Body of pancreas (tissue), 4 donors: ENCODE data around the gene SPTB.

Experiments
- CTCF ChIP-seq, 7 experiments: fragments of 450-650 bp in 4 of 7; fragments of 200-600 bp in 3 of 7; sonication (generic) in 3 of 7; IDR thresholded peaks; one replicate each; pipeline ENCODE4 v1.5.1; 2016 to 2019; ENCODE audit warnings: antibody characterized with exemption in 7 of 7
- POLR2A ChIP-seq, 3 donors: fragments of 450-650 bp; IDR thresholded peaks; one replicate each; pipeline ENCODE4 v1.6.1; 2016; ENCODE audit warnings: antibody characterized with exemption in 3 of 3, mild to moderate bottlenecking in 2 of 3

DNA sequence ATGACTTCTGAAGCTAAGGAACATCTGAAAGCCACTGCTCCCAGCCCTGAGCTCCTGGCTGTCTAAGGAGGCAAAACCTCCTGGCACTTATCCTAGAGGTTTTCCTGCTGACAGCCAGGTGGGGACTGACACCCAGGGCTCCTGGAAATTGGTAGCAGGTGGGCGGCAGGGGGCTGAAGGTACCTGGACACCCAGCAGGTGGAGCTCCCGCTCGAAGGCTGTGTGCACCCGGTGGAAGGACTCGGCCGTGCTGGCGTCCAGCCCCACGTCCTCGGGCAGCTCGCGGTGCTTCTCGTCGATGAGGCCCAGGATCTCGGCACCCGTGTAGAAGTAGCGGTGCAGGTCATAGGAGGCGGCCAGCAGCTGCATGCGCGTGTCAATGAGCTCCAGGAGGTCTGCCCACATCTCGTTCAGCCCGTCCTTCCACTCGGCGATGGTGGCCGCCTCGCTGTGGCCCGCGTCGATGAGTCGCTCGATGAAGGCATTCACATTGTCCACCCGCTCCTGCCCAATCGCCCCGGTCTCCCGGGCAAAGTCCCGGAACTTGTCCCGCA is 107.2 kb downstream of the SPTB start:
- TF ChIP-seq CTCF (IDR thresholded peaks at IDR 0.05) (no peak), POLR2A (IDR thresholded peaks at IDR 0.05) (no peak)
